GM12872 (cell line): ENCODE data around the gene KRTAP4-2.

ENCODE experiments used
- TF ChIP-seq, protein P1 (sequence below): IDR thresholded peaks from 3 replicates; pipeline ENCODE4 v1.5.1; 2011; ENCODE audit warnings: low read depth, mild to moderate bottlenecking, low read length, moderate library complexity; ENCODE audit not compliant: insufficient read depth

KRTAP4-2 gene

DNA sequence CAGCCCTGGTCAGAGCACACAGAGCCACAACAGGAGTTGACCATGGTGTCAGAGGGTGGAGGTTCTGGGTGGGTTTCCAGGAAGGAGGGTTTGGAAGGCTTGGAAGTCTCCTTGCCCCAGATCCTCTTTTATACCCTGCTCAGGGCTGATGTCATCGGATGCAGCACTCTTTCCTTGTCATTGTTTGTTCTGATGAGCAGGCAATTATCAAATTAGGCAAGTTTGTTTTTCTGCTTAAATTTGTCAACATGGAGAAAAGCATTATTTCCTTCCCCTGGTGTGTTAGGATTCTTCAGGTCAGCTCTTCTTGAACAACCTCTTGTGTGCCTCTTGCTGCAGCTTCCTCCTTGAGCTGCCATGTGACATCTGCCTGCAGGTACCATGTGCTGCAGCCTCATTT, 17.4 kb downstream of the KRTAP4-2 start, which contains the start of gene KRTAP4-4:
Gene KRTAP4-4, minus strand, starts transcription at position 101 of the 400 bp plus-strand sequence. Its CDS starts 57 bp downstream, at position 44.
- TF ChIP-seq, protein P1, sequence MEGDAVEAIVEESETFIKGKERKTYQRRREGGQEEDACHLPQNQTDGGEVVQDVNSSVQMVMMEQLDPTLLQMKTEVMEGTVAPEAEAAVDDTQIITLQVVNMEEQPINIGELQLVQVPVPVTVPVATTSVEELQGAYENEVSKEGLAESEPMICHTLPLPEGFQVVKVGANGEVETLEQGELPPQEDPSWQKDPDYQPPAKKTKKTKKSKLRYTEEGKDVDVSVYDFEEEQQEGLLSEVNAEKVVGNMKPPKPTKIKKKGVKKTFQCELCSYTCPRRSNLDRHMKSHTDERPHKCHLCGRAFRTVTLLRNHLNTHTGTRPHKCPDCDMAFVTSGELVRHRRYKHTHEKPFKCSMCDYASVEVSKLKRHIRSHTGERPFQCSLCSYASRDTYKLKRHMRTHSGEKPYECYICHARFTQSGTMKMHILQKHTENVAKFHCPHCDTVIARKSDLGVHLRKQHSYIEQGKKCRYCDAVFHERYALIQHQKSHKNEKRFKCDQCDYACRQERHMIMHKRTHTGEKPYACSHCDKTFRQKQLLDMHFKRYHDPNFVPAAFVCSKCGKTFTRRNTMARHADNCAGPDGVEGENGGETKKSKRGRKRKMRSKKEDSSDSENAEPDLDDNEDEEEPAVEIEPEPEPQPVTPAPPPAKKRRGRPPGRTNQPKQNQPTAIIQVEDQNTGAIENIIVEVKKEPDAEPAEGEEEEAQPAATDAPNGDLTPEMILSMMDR: no peak

DNA sequence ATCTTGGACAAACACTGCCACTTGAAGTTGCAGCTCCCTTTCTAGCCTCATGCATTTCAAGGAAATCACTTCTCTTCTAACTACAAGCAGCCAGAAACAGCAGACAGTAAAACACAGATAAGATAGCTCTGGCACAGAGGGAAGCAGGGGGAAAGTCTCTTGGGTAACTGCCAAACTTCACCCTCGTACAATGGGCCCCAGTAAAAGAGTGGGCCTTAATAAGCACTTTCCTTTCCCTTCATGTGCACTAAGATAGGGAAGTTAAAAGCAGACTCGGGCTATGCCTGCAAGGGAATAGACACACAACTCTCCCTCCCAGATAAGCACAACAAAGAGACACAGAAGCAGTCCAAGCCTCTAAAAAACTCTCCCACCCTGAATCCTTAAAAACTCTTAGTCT, 24.2 kb downstream of the KRTAP4-2 start:
- TF ChIP-seq, protein P1: no peak

DNA sequence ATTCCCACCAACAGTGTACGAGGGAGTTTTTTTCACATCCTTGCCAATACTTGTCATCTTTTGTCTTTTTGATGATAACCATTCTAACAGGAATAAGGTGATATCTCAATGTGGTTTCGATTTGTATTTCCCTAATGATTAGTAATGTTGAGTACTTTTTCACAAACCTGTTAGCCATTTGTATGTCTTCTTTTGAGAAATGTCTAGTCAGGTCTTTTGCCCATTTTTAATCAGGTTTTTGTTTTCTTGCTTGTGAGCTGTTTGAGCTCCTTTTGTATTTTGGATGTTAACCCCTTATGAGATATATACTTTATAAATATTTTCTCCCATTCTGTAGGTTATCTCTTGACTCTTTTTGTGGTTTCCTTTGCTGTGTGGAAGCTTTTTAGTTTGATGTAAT, 26.5 kb downstream of the KRTAP4-2 start:
- TF ChIP-seq, protein P1: no peak

DNA sequence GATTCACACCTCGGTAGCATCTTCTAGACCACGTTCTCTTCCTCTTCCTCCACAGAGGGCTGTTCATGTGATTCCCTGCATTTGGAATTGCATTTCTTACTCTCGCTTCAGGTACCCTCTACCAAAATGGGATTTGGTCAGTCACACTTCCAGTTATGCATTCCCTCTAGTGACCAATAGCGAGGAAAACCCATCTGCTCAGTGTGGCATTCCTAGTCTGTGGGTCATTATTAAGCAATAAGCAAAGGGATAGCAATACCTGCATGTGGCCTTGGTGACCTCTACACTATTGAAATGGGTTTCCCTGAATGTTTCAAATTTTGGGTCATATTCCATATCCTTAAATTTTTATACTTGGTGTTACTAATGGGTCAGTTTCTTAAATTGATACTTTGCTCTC, 28.0 kb downstream of the KRTAP4-2 start:
- TF ChIP-seq, protein P1: no peak

DNA sequence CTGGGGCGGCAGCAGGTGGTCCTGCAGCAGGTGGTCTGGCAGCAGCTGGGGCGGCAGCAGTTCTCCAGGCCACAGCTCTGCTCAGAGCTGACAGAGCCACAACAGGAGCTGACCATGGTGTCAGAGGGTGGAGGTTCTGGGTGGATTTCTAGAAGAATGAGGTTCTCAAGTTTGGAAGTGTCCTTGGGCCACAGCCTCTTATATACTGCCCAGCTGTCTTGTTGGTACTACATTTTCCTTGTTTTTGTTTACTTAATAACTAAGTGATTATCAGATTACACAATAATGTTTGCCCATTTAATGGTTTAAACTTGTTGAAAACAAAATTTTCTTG, 28.4 kb downstream of the KRTAP4-2 start, which contains the start of gene KRTAP4-5:
Gene KRTAP4-5, minus strand, starts transcription at position 174 of the 334 bp plus-strand sequence. Its CDS starts 58 bp downstream, at position 116.
- TF ChIP-seq, protein P1: no peak

DNA sequence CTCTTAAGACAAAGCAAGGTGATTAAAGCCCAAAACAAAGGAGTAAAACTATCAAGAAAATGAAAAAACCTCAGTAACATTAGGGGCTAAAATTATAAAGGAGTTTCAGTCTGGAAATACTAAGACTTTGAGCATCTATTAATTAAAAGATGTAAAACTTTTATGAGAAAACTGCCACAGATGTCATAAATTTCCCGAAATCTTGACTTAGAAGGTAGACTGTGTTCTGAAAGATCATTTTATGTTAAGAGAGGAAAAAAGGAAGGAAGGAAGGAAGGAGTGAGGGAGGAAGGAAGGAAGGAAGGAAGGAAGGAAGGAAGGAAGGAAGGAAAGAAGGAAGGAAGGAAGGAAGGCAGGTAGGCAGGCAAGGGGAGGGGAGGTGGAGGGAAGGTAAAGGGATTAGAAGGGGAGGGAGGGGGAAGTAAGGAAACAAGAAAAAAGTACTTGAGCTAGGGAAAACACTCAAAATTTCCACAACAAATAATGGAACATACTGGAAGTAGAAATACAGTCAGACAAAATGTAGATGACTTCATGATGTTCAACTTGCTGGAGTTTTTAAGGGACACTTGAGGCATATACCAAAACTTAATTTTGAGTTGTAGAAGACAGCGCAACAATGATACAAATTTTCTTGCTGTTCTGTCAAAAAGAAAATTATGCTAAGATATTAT, 30.4 kb downstream of the KRTAP4-2 start:
- TF ChIP-seq, protein P1: no peak

DNA sequence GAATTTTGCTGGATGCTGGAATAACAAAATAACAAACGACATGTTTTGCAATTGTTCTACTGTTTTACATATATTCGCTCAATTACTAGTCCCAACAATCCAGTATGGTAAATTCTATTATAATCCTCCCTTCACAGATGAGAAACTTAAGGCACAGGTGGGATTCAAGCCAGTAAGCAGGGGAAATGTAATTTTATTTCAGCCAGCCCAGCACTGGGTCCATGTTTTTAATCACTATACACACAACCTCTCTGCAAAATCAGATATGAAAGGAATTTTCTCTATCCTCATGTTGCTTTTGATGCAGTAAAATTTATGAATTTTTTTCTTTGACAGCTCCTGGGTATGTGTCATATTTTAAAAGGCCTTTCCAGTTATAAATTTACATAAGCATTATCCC, 32.8 kb downstream of the KRTAP4-2 start:
- TF ChIP-seq, protein P1: no peak

DNA sequence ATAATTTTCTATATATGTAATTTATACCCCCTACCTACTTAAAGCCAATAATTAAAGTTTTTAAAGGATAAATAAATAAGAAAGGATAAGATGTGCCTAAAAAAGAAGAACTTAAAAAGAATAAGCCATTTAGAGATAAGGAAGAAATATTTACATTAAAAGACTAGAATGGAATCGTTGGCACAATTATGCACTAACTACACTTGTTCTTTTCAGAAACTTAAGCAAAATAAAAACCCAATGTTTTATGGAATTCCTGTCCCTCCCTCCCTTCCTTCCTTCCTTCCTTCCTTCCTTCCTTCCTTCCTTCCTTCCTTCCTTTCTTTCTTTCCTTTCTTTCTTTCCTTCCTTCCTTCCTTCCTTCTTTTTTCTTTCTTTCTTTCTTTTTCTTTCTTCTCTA, 33.2 kb downstream of the KRTAP4-2 start:
- TF ChIP-seq, protein P1: no peak
